SU-DHL-6 (cell line): Measurements from ENCODE around the gene SLC35B2.

Experiments
- CTCF ChIP-seq: fragments of 200-600 bp; sonication (generic); IDR thresholded peaks from one replicate; pipeline ENCODE4 v1.5.1; 2017; ENCODE audit warnings: antibody characterized with exemption, mild to moderate bottlenecking, low read length, moderate library complexity; ENCODE audit not compliant: insufficient read depth, poor library complexity, severe bottlenecking
- EZH2phosphoT487 ChIP-seq: fragments of 200-600 bp; sonication (generic), shearing (Covaris generic); conservative IDR thresholded peaks from 2 replicates; pipeline ENCODE4 v1.6.1; 2018; ENCODE audit warnings: mild to moderate bottlenecking, antibody characterized with exemption, low read length, moderate library complexity, mixed read lengths

DNA sequence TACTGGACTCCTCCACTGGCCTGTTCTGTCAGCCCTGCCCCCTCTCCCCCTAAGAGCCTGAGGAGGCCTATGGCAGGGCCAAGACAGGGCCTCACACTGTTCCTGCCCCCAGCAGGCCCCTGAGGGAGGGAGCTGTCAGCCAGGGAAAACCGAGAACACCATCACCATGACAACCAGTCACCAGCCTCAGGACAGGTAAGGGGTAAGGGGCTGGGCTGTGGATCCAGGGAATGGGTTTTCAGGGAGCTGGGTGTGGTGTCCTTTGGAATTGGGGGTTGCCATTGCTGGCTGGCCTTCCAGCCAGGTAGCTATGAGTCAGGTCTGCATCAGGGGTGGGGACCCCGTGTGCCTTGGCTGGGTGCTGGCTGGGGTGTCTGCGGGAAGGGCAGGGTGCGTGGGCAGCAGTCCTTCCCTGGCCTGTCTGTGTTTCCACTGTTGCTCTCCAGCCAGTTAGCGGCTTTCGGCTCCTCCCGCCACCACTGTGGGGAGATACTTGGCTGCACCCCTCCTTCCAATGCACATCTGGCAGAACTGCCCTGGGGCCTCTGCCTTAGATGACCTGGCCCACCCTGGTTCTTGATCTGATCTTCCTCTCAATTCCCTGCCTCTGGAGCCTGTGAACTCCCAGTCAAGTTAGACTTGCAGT lies 30.1 kb downstream of the SLC35B2 start:
- TF ChIP-seq CTCF, result no peak
- TF ChIP-seq EZH2phosphoT487, result no peak
